Activated CD8-positive, alpha-beta T cell treated with anti-CD3 and anti-CD28 coated beads for 36 hours (primary cell): Measurements from ENCODE around the gene NMU. TPM values are rescaled to one million over a fixed set of nuclear protein-coding genes. Genes with fewer than 3 reads are reported as not detected.
"Not testable (repeated sequence)": the region's sequence is repeated elsewhere in the genome, so short reads cannot be mapped to it uniquely, and the experiment has no call there.

Source experiments
- ATAC-seq: fragments of 200-7000 bp; cut with Tn5 transposase; one replicate; pipeline ENCODE4 v1.10.0; 2021; ENCODE audit warnings: mild to moderate bottlenecking, moderate library complexity
- CTCF ChIA-PET: fragments of 350-600 bp; sonication (Branson Sonifier 250); formaldehyde crosslinking; loops from one replicate; lab custom pipeline; 2021; ENCODE audit warnings: antibody characterized with exemption; lab: Charles Lee
- POLR2A ChIA-PET: fragments of 350-600 bp; sonication (Branson Sonifier 250); formaldehyde crosslinking; loops from one replicate; lab custom pipeline; 2021; ENCODE audit warnings: antibody characterized with exemption; lab: Charles Lee
- DNase-seq: peaks from one replicate; pipeline ENCODE4 v3.0.0-alpha.2; 2020
- H3K27ac Mint-ChIP-seq: one replicate; pipeline ENCODE4 v1.8.0; 2021; ENCODE audit warnings: mild to moderate bottlenecking, mixed read lengths
- H3K27me3 Mint-ChIP-seq: one replicate; pipeline ENCODE4 v1.8.0; 2021; ENCODE audit warnings: mixed read lengths
- H3K36me3 Mint-ChIP-seq: one replicate; pipeline ENCODE4 v1.8.0; 2021; ENCODE audit warnings: low read depth, mixed read lengths
- H3K4me1 Mint-ChIP-seq: one replicate; pipeline ENCODE4 v1.8.0; 2021; ENCODE audit warnings: low read depth, mixed read lengths
- H3K4me3 Mint-ChIP-seq: one replicate; pipeline ENCODE4 v1.8.0; 2021; ENCODE audit warnings: mild to moderate bottlenecking, moderate library complexity, mixed read lengths
- H3K9me3 Mint-ChIP-seq: one replicate; pipeline ENCODE4 v1.8.0; 2021; ENCODE audit warnings: mixed read lengths
- CTCF ChIP-seq: fragments of 200-600 bp; IDR thresholded peaks from one replicate; pipeline ENCODE4 v1.8.0; 2022; ENCODE audit warnings: antibody characterized with exemption, mild to moderate bottlenecking
- intact Hi-C: fragments of 100-400 bp; cut with micrococcal nuclease; formaldehyde crosslinking; loops from one replicate; pipeline ENCODE4 v1.10.0; 2022
- total RNA-seq, 2 experiments: library from RNA; stranded (reverse); gene quantifications; one replicate each; pipeline ENCODE4 v1.2.3, GENCODE V29; 2021

Gene NMU
- total RNA-seq, result under 1 TPM in 1 of 2 experiments, not detected in 1; 0.41 TPM

GRCh38 chr4:55635741-55636655 lies at the start of gene NMU:
NMU (minus strand) TSS chr4:55636298; CDS start chr4:55636192, 106 bp downstream.
- ChIA-PET CTCF (interaction anchor here (1.0 to 1.5 kb wide), 2 partner anchors 231 to 241 kb away, joined by 4 read pairs; partner anchors contain the start of gene TMEM165), POLR2A (no interaction called here)
- intact Hi-C loops, result no loop called here
- DNase-seq (peak; percentile 68), ATAC-seq (peak; percentile 92)
- Mint-ChIP-seq H3K4me3 (peak within 1 kb of the TSS; percentile 60), H3K27me3 (peaks cover 54% of the 10 kb centered on the region), H3K36me3 (no peaks in the 10 kb centered on the region), H3K9me3 (no peaks in the 10 kb centered on the region), H3K27ac (no peak within 1 kb of the TSS), H3K4me1 (peaks cover 16% of the 10 kb centered on the region)
- TF ChIP-seq CTCF, result no peak

GRCh38 chr4:55684276-55684675 lies 48.2 kb upstream of the NMU start:
- ChIA-PET POLR2A (no interaction called here), CTCF (no interaction called here)
- DNase-seq (no peak), ATAC-seq (no peak)
- peaks cover under 1% of the 10 kb centered on the region for H3K27me3 Mint-ChIP-seq
- no peaks in the 10 kb centered on the region for H3K9me3 Mint-ChIP-seq
- H3K36me3 Mint-ChIP-seq, result no peaks in the 10 kb centered on the region
- no peak overlapping the region for H3K4me3 Mint-ChIP-seq
- no peak overlapping the region for H3K27ac Mint-ChIP-seq
- intact Hi-C loops, result no loop called here
- TF ChIP-seq CTCF, result no peak
- no peaks in the 10 kb centered on the region for H3K4me1 Mint-ChIP-seq

GRCh38 chr4:55682797-55683196 lies 46.7 kb upstream of the NMU start:
- H3K4me3 Mint-ChIP-seq, H3K4me1 Mint-ChIP-seq, DNase-seq, H3K36me3 Mint-ChIP-seq, intact Hi-C loops, ATAC-seq, POLR2A ChIA-PET, H3K27ac Mint-ChIP-seq, H3K27me3 Mint-ChIP-seq, H3K9me3 Mint-ChIP-seq, CTCF ChIA-PET: not testable (repeated sequence)

- no peak overlapping the region for H3K4me3 Mint-ChIP-seq
- intact Hi-C loops, result no loop called here
- no peak for DNase-seq
- no peak for TF ChIP-seq CTCF
- no peak overlapping the region for H3K27ac Mint-ChIP-seq
- H3K27me3 Mint-ChIP-seq, result peaks cover 4% of the 10 kb centered on the region
- no peaks in the 10 kb centered on the region for H3K36me3 Mint-ChIP-seq
- CTCF ChIA-PET, result no interaction called here
- POLR2A ChIA-PET, result no interaction called here
- no peaks in the 10 kb centered on the region for H3K9me3 Mint-ChIP-seq
- no peak for ATAC-seq
- no peaks in the 10 kb centered on the region for H3K4me1 Mint-ChIP-seq
These were observed 46.2 kb upstream of the NMU start for GRCh38 chr4:55682295-55682694.

- ATAC-seq (no peak), DNase-seq (no peak)
- ChIA-PET POLR2A (no interaction called here), CTCF (no interaction called here)
- H3K4me1 Mint-ChIP-seq, result no peaks in the 10 kb centered on the region
- H3K27me3 Mint-ChIP-seq, result peaks cover 6% of the 10 kb centered on the region
- no peaks in the 10 kb centered on the region for H3K9me3 Mint-ChIP-seq
- TF ChIP-seq CTCF, result no peak
- H3K27ac Mint-ChIP-seq, result no peak overlapping the region
- H3K36me3 Mint-ChIP-seq, result no peaks in the 10 kb centered on the region
- H3K4me3 Mint-ChIP-seq, result no peak overlapping the region
- intact Hi-C loops, result no loop called here
These were observed 45.3 kb upstream of the NMU start for GRCh38 chr4:55681430-55681829.
